HG03097 (cell line): ENCODE data around the gene TTLL8.

ENCODE experiments used
- ATAC-seq: cut with Tn5 transposase; IDR thresholded peaks from one replicate; pipeline ENCODE4 v1.9.1; 2021; ENCODE audit not compliant: unreplicated experiment, low FRiP score

TTLL8 gene

GRCh38 chr22:50063589-50064393 lies 5.7 kb upstream of the TTLL8 start:
- no peak for ATAC-seq

- ATAC-seq, result no peak
These were observed 4.5 kb upstream of the TTLL8 start for GRCh38 chr22:50062509-50063135.

- no peak for ATAC-seq
These were observed 3.8 kb upstream of the TTLL8 start for GRCh38 chr22:50061824-50062355.

- no peak for ATAC-seq
These were observed 3.2 kb upstream of the TTLL8 start for GRCh38 chr22:50061141-50061823.

- ATAC-seq, result no peak
These were observed 2.5 kb upstream of the TTLL8 start for GRCh38 chr22:50060441-50061140.

- no peak for ATAC-seq
These were observed 1.8 kb upstream of the TTLL8 start for GRCh38 chr22:50059881-50060262.

- no peak for ATAC-seq
These were observed 1.1 kb upstream of the TTLL8 start for GRCh38 chr22:50058906-50059880.

GRCh38 chr22:50057278-50058060 lies 629 bp downstream of the TTLL8 start:
- no peak for ATAC-seq

- no peak for ATAC-seq
These were observed 1.7 kb downstream of the TTLL8 start for GRCh38 chr22:50056214-50056972.

GRCh38 chr22:50053861-50054260 lies 4.2 kb downstream of the TTLL8 start:
- no peak for ATAC-seq

GRCh38 chr22:50051930-50052329 lies 6.2 kb downstream of the TTLL8 start:
- ATAC-seq, result no peak

- no peak for ATAC-seq
These were observed 8.6 kb downstream of the TTLL8 start for GRCh38 chr22:50049299-50050195.

- ATAC-seq, result no peak
These were observed 9.3 kb downstream of the TTLL8 start for GRCh38 chr22:50048836-50049235.

GRCh38 chr22:50048061-50048765 lies 9.9 kb downstream of the TTLL8 start:
- no peak for ATAC-seq

GRCh38 chr22:50047346-50047745 lies 10.8 kb downstream of the TTLL8 start:
- ATAC-seq, result no peak

- no peak for ATAC-seq
These were observed 11.4 kb downstream of the TTLL8 start for GRCh38 chr22:50046481-50047245.
